ENCODE data around the gene CNOT4. TPM values are rescaled to one million over a fixed set of nuclear protein-coding genes. Genes with fewer than 3 reads are reported as not detected.
A peak's percentile ranks its signal among the peaks of the same experiment; 100 is the strongest.

CNOT4 gene
- total and polyA plus RNA-seq, 2 of the 13 experiments (the other 11 are each of a cell fraction or from before 2014, with no cell fraction given) = 7.4 to 8.4 TPM

DNA sequence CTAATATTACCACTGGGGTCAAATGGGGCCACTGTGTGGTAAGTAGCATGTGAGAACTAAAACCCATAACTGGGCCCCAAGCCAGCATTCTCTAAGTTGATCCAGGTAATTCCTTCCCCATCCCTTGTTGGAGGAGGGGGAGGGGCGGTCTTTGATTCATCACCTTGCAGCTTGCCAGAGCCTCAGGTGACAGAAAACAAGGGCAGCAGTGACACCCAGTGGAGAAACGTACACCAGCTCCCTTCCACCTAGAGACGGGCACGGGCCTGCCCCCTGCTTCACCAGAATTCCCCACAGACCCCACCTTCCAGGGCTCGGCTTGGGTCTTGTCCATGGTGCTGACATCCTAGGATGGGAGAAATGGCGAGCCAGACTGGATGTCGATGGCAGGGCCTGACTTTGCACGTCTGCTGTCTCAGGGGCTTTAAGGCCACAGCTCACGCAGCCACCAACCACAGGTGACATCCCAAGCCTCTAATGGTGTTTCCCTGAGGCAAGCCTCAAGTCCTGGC, 174.2 kb downstream of the CNOT4 start (continued):
- TF ChIP-seq, protein P1, sequence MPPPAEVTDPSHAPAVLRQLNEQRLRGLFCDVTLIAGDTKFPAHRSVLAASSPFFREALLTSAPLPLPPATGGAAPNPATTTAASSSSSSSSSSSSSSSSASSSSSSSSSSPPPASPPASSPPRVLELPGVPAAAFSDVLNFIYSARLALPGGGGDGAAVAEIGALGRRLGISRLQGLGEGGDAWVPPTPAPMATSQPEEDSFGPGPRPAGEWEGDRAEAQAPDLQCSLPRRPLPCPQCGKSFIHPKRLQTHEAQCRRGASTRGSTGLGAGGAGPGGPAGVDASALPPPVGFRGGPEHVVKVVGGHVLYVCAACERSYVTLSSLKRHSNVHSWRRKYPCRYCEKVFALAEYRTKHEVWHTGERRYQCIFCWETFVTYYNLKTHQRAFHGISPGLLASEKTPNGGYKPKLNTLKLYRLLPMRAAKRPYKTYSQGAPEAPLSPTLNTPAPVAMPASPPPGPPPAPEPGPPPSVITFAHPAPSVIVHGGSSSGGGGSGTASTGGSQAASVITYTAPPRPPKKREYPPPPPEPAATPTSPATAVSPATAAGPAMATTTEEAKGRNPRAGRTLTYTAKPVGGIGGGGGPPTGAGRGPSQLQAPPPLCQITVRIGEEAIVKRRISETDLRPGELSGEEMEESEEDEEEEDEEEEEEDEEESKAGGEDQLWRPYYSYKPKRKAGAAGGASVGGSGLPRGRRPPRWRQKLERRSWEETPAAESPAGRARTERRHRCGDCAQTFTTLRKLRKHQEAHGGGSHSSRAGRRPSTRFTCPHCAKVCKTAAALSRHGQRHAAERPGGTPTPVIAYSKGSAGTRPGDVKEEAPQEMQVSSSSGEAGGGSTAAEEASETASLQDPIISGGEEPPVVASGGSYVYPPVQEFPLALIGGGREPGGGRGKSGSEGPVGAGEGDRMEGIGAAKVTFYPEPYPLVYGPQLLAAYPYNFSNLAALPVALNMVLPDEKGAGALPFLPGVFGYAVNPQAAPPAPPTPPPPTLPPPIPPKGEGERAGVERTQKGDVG (CRISPR knock-in tag; IDR thresholded peaks at IDR 0.05; ENCODE audit: borderline replicate concordance) = no peak
- TF ChIP-seq NR1H2 (CRISPR knock-in tag; IDR thresholded peaks at IDR 0.05; ENCODE audit: borderline replicate concordance, low read depth) (no peak), NR0B2 (CRISPR knock-in tag; IDR thresholded peaks at IDR 0.05) (peak; percentile 81), ZBTB38 (CRISPR knock-in tag; IDR thresholded peaks at IDR 0.05) (no peak), ETV5 (CRISPR knock-in tag; IDR thresholded peaks at IDR 0.05; ENCODE audit: borderline replicate concordance) (peak; percentile 50; the same call in 1 of the 2 replicates), TAF1 (CRISPR knock-in tag; IDR thresholded peaks at IDR 0.05) (0 out of 2 replicates have a peak, but pooled peaks have one; percentile 23), BCL3 (CRISPR knock-in tag; IDR thresholded peaks at IDR 0.05) (0 out of 2 replicates have a peak, but pooled peaks have one; percentile 46), MXD3 (CRISPR knock-in tag; IDR thresholded peaks at IDR 0.05) (peak; percentile 62; the same call in 1 of the 2 replicates), MIER3 (CRISPR knock-in tag; IDR thresholded peaks at IDR 0.05; ENCODE audit: borderline replicate concordance) (peak; percentile 59; the same call in 1 of the 2 replicates), DPF2 (CRISPR knock-in tag; IDR thresholded peaks at IDR 0.05; ENCODE audit: borderline replicate concordance, low read depth) (no peak), SIN3A (IDR thresholded peaks at IDR 0.05; ENCODE audit: borderline replicate concordance, low read depth, low read length) (peak; percentile 53; the same call in 1 of the 2 replicates), NCOA1 (CRISPR knock-in tag; IDR thresholded peaks at IDR 0.05) (no peak), ZNF543 (CRISPR knock-in tag; IDR thresholded peaks at IDR 0.05) (no peak), TMF1 (CRISPR knock-in tag; IDR thresholded peaks at IDR 0.05; ENCODE audit: low read depth) (peak; percentile 88), ZNF256 (CRISPR knock-in tag; conservative IDR thresholded peaks at IDR 0.05) (0 out of 2 replicates have a peak, but pooled peaks have one; percentile 49), EZH2 (conservative IDR thresholded peaks at IDR 0.05; ENCODE audit: low read depth, low read length) (no peak), RFXANK (CRISPR knock-in tag; IDR thresholded peaks at IDR 0.05) (no peak), FOXK2 (IDR thresholded peaks at IDR 0.05) (no peak), TBL1XR1 (IDR thresholded peaks at IDR 0.05; ENCODE audit: borderline replicate concordance, low read length, partially characterized antibody) (no peak)
- TF ChIP-seq, protein P2, sequence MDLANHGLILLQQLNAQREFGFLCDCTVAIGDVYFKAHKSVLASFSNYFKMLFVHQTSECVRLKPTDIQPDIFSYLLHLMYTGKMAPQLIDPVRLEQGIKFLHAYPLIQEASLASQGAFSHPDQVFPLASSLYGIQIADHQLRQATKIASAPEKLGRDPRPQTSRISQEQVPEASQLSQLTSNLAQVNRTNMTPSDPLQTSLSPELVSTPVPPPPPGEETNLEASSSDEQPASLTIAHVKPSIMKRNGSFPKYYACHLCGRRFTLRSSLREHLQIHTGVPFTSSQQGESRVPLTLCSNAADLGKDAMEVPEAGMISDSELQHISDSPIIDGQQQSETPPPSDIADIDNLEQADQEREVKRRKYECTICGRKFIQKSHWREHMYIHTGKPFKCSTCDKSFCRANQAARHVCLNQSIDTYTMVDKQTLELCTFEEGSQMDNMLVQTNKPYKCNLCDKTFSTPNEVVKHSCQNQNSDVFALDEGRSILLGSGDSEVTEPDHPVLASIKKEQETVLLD (CRISPR knock-in tag; IDR thresholded peaks at IDR 0.05; ENCODE audit: low read depth) = no peak
- TF ChIP-seq, protein P3, sequence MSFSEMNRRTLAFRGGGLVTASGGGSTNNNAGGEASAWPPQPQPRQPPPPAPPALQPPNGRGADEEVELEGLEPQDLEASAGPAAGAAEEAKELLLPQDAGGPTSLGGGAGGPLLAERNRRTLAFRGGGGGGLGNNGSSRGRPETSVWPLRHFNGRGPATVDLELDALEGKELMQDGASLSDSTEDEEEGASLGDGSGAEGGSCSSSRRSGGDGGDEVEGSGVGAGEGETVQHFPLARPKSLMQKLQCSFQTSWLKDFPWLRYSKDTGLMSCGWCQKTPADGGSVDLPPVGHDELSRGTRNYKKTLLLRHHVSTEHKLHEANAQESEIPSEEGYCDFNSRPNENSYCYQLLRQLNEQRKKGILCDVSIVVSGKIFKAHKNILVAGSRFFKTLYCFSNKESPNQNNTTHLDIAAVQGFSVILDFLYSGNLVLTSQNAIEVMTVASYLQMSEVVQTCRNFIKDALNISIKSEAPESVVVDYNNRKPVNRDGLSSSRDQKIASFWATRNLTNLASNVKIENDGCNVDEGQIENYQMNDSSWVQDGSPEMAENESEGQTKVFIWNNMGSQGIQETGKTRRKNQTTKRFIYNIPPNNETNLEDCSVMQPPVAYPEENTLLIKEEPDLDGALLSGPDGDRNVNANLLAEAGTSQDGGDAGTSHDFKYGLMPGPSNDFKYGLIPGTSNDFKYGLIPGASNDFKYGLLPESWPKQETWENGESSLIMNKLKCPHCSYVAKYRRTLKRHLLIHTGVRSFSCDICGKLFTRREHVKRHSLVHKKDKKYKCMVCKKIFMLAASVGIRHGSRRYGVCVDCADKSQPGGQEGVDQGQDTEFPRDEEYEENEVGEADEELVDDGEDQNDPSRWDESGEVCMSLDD (CRISPR knock-in tag; IDR thresholded peaks at IDR 0.05; ENCODE audit: borderline replicate concordance) = no peak

Data from HepG2 (cell line).